ENCODE data around the gene DMXL1.

DNA sequence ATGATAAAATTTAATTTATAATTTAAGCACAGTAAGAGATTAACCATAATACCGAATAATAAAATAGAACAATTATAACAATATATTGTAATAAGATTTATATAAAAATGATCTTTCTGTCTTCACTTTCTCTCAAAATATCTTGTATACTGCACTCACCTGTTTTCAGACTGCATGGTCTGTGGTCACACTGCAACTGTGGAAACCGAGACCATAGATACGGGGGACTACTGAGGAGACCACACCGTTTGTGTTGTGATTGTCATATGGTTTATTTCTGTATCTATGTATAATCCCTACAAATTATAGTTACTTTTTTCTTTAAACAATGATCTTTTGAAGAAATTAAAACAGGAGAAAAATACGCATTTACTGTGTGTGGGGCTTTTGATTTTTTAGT lies 206.1 kb downstream of the DMXL1 start:
- no peak for TF ChIP-seq POLR2AphosphoS5 (IDR thresholded peaks at IDR 0.05; ENCODE audit: borderline replicate concordance, low read depth, low read length)
- TF ChIP-seq EZH2 (IDR thresholded peaks at IDR 0.05): no peak

Data from SK-N-MC (cell line).